ENCODE measurements around the gene TBC1D22A. TPM values are rescaled to one million over a fixed set of nuclear protein-coding genes. Genes with fewer than 3 reads are reported as not detected.

TBC1D22A gene
- total RNA-seq, 1 donor from 2014 or later: 28.9 TPM

GRCh38 chr22:46769706-46770105 is 7.3 kb downstream of the TBC1D22A start:
- TF ChIP-seq CTCF (IDR thresholded peaks at IDR 0.05): no peak
- Mint-ChIP-seq H3K4me1 (ENCODE audit: unreplicated experiment) (peaks cover 33% of the 10 kb centered on the region), H3K4me3 (ENCODE audit: unreplicated experiment) (no peak overlapping the region), H3K27ac (ENCODE audit: unreplicated experiment) (peak overlapping the region; percentile 35), H3K9me3 (ENCODE audit: unreplicated experiment) (no peaks in the 10 kb centered on the region), H3K27me3 (ENCODE audit: unreplicated experiment) (no peaks in the 10 kb centered on the region), H3K36me3 (ENCODE audit: unreplicated experiment) (no peaks in the 10 kb centered on the region)
- DNase-seq (ENCODE audit: extremely low spot score, unreplicated experiment): no peak

GRCh38 chr22:46770151-46770641 is 7.7 kb downstream of the TBC1D22A start:
- H3K36me3 Mint-ChIP-seq (ENCODE audit: unreplicated experiment): no peaks in the 10 kb centered on the region
- no peaks in the 10 kb centered on the region for H3K27me3 Mint-ChIP-seq (ENCODE audit: unreplicated experiment)
- H3K4me1 Mint-ChIP-seq (ENCODE audit: unreplicated experiment): peaks cover 35% of the 10 kb centered on the region
- no peak for TF ChIP-seq CTCF (IDR thresholded peaks at IDR 0.05)
- DNase-seq (ENCODE audit: extremely low spot score, unreplicated experiment): no peak
- H3K4me3 Mint-ChIP-seq (ENCODE audit: unreplicated experiment): no peak overlapping the region
- no peak overlapping the region for H3K27ac Mint-ChIP-seq (ENCODE audit: unreplicated experiment)
- no peaks in the 10 kb centered on the region for H3K9me3 Mint-ChIP-seq (ENCODE audit: unreplicated experiment)

GRCh38 chr22:46770726-46771125 is 8.3 kb downstream of the TBC1D22A start:
- H3K27me3 Mint-ChIP-seq (ENCODE audit: unreplicated experiment): no peaks in the 10 kb centered on the region
- peaks cover 36% of the 10 kb centered on the region for H3K4me1 Mint-ChIP-seq (ENCODE audit: unreplicated experiment)
- H3K36me3 Mint-ChIP-seq (ENCODE audit: unreplicated experiment): no peaks in the 10 kb centered on the region
- no peak overlapping the region for H3K4me3 Mint-ChIP-seq (ENCODE audit: unreplicated experiment)
- no peak for DNase-seq (ENCODE audit: extremely low spot score, unreplicated experiment)
- H3K27ac Mint-ChIP-seq (ENCODE audit: unreplicated experiment): no peak overlapping the region
- no peaks in the 10 kb centered on the region for H3K9me3 Mint-ChIP-seq (ENCODE audit: unreplicated experiment)
- TF ChIP-seq CTCF (IDR thresholded peaks at IDR 0.05): no peak

- Mint-ChIP-seq H3K9me3 (ENCODE audit: unreplicated experiment) (no peaks in the 10 kb centered on the region), H3K27me3 (ENCODE audit: unreplicated experiment) (no peaks in the 10 kb centered on the region), H3K4me3 (ENCODE audit: unreplicated experiment) (no peak overlapping the region), H3K27ac (ENCODE audit: unreplicated experiment) (peak overlapping the region; percentile 34), H3K36me3 (ENCODE audit: unreplicated experiment) (no peaks in the 10 kb centered on the region), H3K4me1 (ENCODE audit: unreplicated experiment) (peaks cover 37% of the 10 kb centered on the region)
- TF ChIP-seq CTCF (IDR thresholded peaks at IDR 0.05): no peak
- DNase-seq (ENCODE audit: extremely low spot score, unreplicated experiment): no peak
These were observed 10.6 kb downstream of the TBC1D22A start for GRCh38 chr22:46773076-46773475.

- Mint-ChIP-seq H3K27me3 (ENCODE audit: unreplicated experiment) (no peaks in the 10 kb centered on the region), H3K4me3 (ENCODE audit: unreplicated experiment) (no peak overlapping the region)
These were observed 12.0 kb downstream of the TBC1D22A start for GRCh38 chr22:46774253-46774979.

More at GRCh38 chr22:46774253-46774979, 12.0 kb downstream of the TBC1D22A start:
- Mint-ChIP-seq H3K36me3 (ENCODE audit: unreplicated experiment) (no peaks in the 10 kb centered on the region), H3K9me3 (ENCODE audit: unreplicated experiment) (no peaks in the 10 kb centered on the region), H3K4me1 (ENCODE audit: unreplicated experiment) (peaks cover 31% of the 10 kb centered on the region), H3K27ac (ENCODE audit: unreplicated experiment) (peak overlapping the region; percentile 72)
- no peak for TF ChIP-seq CTCF (IDR thresholded peaks at IDR 0.05)
- no peak for DNase-seq (ENCODE audit: extremely low spot score, unreplicated experiment)

Measured in osteocyte (in vitro differentiated cells).